IMR-90 (cell line): ENCODE results near the gene EIF3A. TPM values are rescaled to one million over a fixed set of nuclear protein-coding genes. Genes with fewer than 3 reads are reported as not detected.

Source experiments
- ATAC-seq: fragments of 200-7000 bp; cut with Tn5 transposase; 2 replicates; pipeline ENCODE4 v1.9.1; 2020; ENCODE audit warnings: low read depth, mild to moderate bottlenecking, moderate library complexity
- BruUV-seq: library from RNA; stranded (reverse); fragments of 400-500 nt; replicated peaks from 2 replicates; lab custom pipeline; 2021; lab: Mats Ljungman, UMichigan
- CTCF ChIA-PET: fragments of 300-600 bp; formaldehyde crosslinking; extraction: SDS; loops from one replicate; lab custom pipeline; 2021; ENCODE audit warnings: antibody characterized with exemption; lab: Yijun Ruan, JAX
- POLR2A ChIA-PET: fragments of 300-600 bp; sonication (Branson Sonifier 250); formaldehyde crosslinking; loops from one replicate; lab custom pipeline; 2022; ENCODE audit warnings: antibody characterized with exemption; ENCODE audit not compliant: unreplicated experiment; lab: Charles Lee
- DNase-seq: peaks from one replicate; pipeline ENCODE4 v3.0.0; 2013
- H2AFZ ChIP-seq: replicated peaks from 2 replicates; pipeline ENCODE3; 2013; ENCODE audit warnings: low read length, mild to moderate bottlenecking; ENCODE audit not compliant: poor library complexity
- H2AK5ac ChIP-seq: 2 replicates; pipeline ENCODE4 v1.6.1; 2013; ENCODE audit warnings: low read depth, low read length, inconsistent platforms
- H2AK9ac ChIP-seq: replicated peaks from 2 replicates; pipeline ENCODE3; 2013; ENCODE audit warnings: mild to moderate bottlenecking, low read depth, low read length, moderate library complexity; ENCODE audit not compliant: poor library complexity
- H2BK120ac ChIP-seq: 2 replicates; pipeline ENCODE4 v1.6.1; 2013; ENCODE audit warnings: low read depth, low read length, inconsistent platforms
- H2BK15ac ChIP-seq: 3 replicates; pipeline ENCODE4 v1.6.1; 2013; ENCODE audit warnings: low read depth, low read length, inconsistent platforms
- H2BK20ac ChIP-seq: 2 replicates; pipeline ENCODE4 v1.6.1; 2013; ENCODE audit warnings: low read depth, mild to moderate bottlenecking, inconsistent platforms, low read length, moderate library complexity
- H2BK5ac ChIP-seq: 2 replicates; pipeline ENCODE4 v1.6.1; 2013; ENCODE audit warnings: mild to moderate bottlenecking, low read depth, low read length, inconsistent platforms; ENCODE audit not compliant: poor library complexity, severe bottlenecking
- H3K14ac ChIP-seq: replicated peaks from 2 replicates; pipeline ENCODE4 v1.6.1; 2013; ENCODE audit warnings: low read depth, low read length, inconsistent platforms
- H3K18ac ChIP-seq: 2 replicates; pipeline ENCODE4 v1.6.1; 2013; ENCODE audit warnings: low read depth, low read length, control low read depth
- H3K23ac ChIP-seq: 2 replicates; pipeline ENCODE4 v1.6.1; 2013; ENCODE audit warnings: low read depth, low read length, inconsistent platforms
- H3K27ac ChIP-seq: 2 replicates; pipeline ENCODE4 v1.5.1; 2013; ENCODE audit warnings: mild to moderate bottlenecking, control low read depth, low read length; ENCODE audit not compliant: insufficient read depth
- H3K27me3 ChIP-seq: 2 replicates; pipeline ENCODE4 v1.6.1; 2013; ENCODE audit warnings: low read length; ENCODE audit not compliant: control insufficient read depth, insufficient read depth
- H3K36me3 ChIP-seq: 2 replicates; pipeline ENCODE4 v1.6.1; 2013; ENCODE audit warnings: low read length, mixed read lengths; ENCODE audit not compliant: control insufficient read depth, insufficient read depth
- H3K4ac ChIP-seq: 2 replicates; pipeline ENCODE4 v1.6.1; 2013; ENCODE audit warnings: low read depth, low read length, inconsistent platforms
- H3K4me1 ChIP-seq: 2 replicates; pipeline ENCODE4 v1.6.1; 2013; ENCODE audit warnings: low read length, mixed read lengths; ENCODE audit not compliant: control insufficient read depth, insufficient read depth
- H3K4me2 ChIP-seq: 2 replicates; pipeline ENCODE4 v1.6.1; 2013; ENCODE audit warnings: low read depth, mild to moderate bottlenecking, control low read depth, low read length, moderate library complexity
- H3K4me3 ChIP-seq: 2 replicates; pipeline ENCODE4 v1.5.1; 2013; ENCODE audit warnings: low read depth, mild to moderate bottlenecking, control low read depth, low read length, moderate library complexity; ENCODE audit not compliant: insufficient read depth
- H3K56ac ChIP-seq: 2 replicates; pipeline ENCODE4 v1.6.1; 2013; ENCODE audit warnings: low read length, inconsistent platforms; ENCODE audit not compliant: insufficient read depth; ENCODE audit errors: extremely low read depth
- H3K79me1 ChIP-seq, 2 experiments: 2 replicates each; pipeline ENCODE4 v1.6.1; 2013; ENCODE audit warnings: low read length in 2 of 2, inconsistent platforms in 1 of 2, low read depth in 1 of 2
- H3K9ac ChIP-seq: 2 replicates; pipeline ENCODE4 v1.6.1; 2013; ENCODE audit warnings: low read depth, low read length, control low read depth
- H3K9me1 ChIP-seq: 2 replicates; pipeline ENCODE4 v1.6.1; 2013; ENCODE audit warnings: low read length, inconsistent platforms; ENCODE audit not compliant: insufficient read depth
- H3K9me3 ChIP-seq: 2 replicates; pipeline ENCODE4 v1.6.1; 2013; ENCODE audit warnings: low read length; ENCODE audit not compliant: control insufficient read depth, insufficient read depth
- H4K20me1 ChIP-seq: 2 replicates; pipeline ENCODE4 v1.6.1; 2013; ENCODE audit warnings: low read length, inconsistent platforms; ENCODE audit not compliant: insufficient read depth
- H4K5ac ChIP-seq: 2 replicates; pipeline ENCODE4 v1.6.1; 2013; ENCODE audit warnings: mild to moderate bottlenecking, low read depth, low read length, control low read depth
- H4K8ac ChIP-seq, 2 experiments: 2 replicates each; pipeline ENCODE4 v1.6.1; 2013; ENCODE audit warnings: low read depth in 2 of 2, low read length in 2 of 2, control low read depth in 1 of 2, inconsistent platforms in 1 of 2
- H4K91ac ChIP-seq: 2 replicates; pipeline ENCODE4 v1.6.1; 2013; ENCODE audit warnings: low read depth, low read length, inconsistent platforms; ENCODE audit not compliant: insufficient read depth
- BHLHE40 ChIP-seq: fragments of 150-350 bp; IDR thresholded peaks from 2 replicates; pipeline ENCODE4 v1.6.1; 2016; ENCODE audit warnings: mild to moderate bottlenecking, low read depth, low read length
- CEBPB ChIP-seq: IDR thresholded peaks from 2 replicates; pipeline ENCODE4 v1.6.1; 2012; ENCODE audit warnings: low read depth, low read length, improper control_type of control experiment
- CHD1 ChIP-seq: IDR thresholded peaks from 2 replicates; pipeline ENCODE4 v1.6.1; 2012; ENCODE audit warnings: low read depth, low read length, improper control_type of control experiment
- CTCF ChIP-seq: conservative IDR thresholded peaks from 2 replicates; pipeline ENCODE4 v1.5.1; 2012; ENCODE audit warnings: mild to moderate bottlenecking, low read depth, low read length, improper control_type of control experiment
- ELK1 ChIP-seq: fragments of 150-350 bp; IDR thresholded peaks from 2 replicates; pipeline ENCODE4 v1.6.1; 2016; ENCODE audit warnings: low read depth, mild to moderate bottlenecking, low read length, moderate library complexity, borderline replicate concordance
- FOS ChIP-seq: fragments of 150-350 bp; IDR thresholded peaks from 2 replicates; pipeline ENCODE4 v1.6.1; 2016; ENCODE audit warnings: low read depth, low read length
- MAFK ChIP-seq: IDR thresholded peaks from 2 replicates; pipeline ENCODE4 v1.6.1; 2012; ENCODE audit warnings: low read depth, low read length, improper control_type of control experiment
- MAZ ChIP-seq: IDR thresholded peaks from 2 replicates; pipeline ENCODE4 v1.6.1; 2012; ENCODE audit warnings: low read depth, mild to moderate bottlenecking, low read length, improper control_type of control experiment, moderate library complexity, borderline replicate concordance
- MXI1 ChIP-seq: IDR thresholded peaks from 2 replicates; pipeline ENCODE4 v1.6.1; 2012; ENCODE audit warnings: low read depth, mild to moderate bottlenecking, low read length, moderate library complexity, borderline replicate concordance
- NFE2L2 ChIP-seq: fragments of 150-350 bp; IDR thresholded peaks from 2 replicates; pipeline ENCODE4 v1.6.1; 2016; ENCODE audit warnings: low read depth, mild to moderate bottlenecking, low read length
- POLR2A ChIP-seq: IDR thresholded peaks from 2 replicates; pipeline ENCODE4 v1.6.1; 2012; ENCODE audit warnings: mild to moderate bottlenecking, low read depth, low read length
- RAD21 ChIP-seq: IDR thresholded peaks from 2 replicates; pipeline ENCODE4 v1.6.1; 2012; ENCODE audit warnings: low read length, improper control_type of control experiment
- RCOR1 ChIP-seq: IDR thresholded peaks from 2 replicates; pipeline ENCODE4 v1.6.1; 2012; ENCODE audit warnings: mild to moderate bottlenecking, low read length, improper control_type of control experiment; ENCODE audit not compliant: insufficient replicate concordance
- RFX5 ChIP-seq: IDR thresholded peaks from 2 replicates; pipeline ENCODE4 v1.8.0; 2012; ENCODE audit warnings: low read depth, mild to moderate bottlenecking, low read length, moderate library complexity
- SMC3 ChIP-seq: fragments of 150-350 bp; IDR thresholded peaks from 2 replicates; pipeline ENCODE4 v1.6.1; 2016; ENCODE audit warnings: low read depth, mild to moderate bottlenecking, antibody characterized with exemption, low read length, moderate library complexity
- USF2 ChIP-seq: fragments of 150-350 bp; IDR thresholded peaks from 2 replicates; pipeline ENCODE4 v1.6.1; 2017; ENCODE audit warnings: mild to moderate bottlenecking, antibody characterized with exemption, low read length, low read depth
- WGBS, 2 experiments: methylation state at CpG; one replicate each; pipeline versions ENCODE4 v1.1.5 to v1.1.7; 2013; ENCODE audit warnings: missing lambda C conversion rate in 2 of 2; ENCODE audit not compliant: insufficient read length in 1 of 2; ENCODE audit errors: extremely low coverage in 2 of 2; 5-methylcytosine and 5-hydroxymethylcytosine counted together
- dilution Hi-C: fragments of 300-500 bp; cut with HindIII; formaldehyde crosslinking; loops from one replicate; pipeline ENCODE4 v1.14.3; 2018; ENCODE audit warnings: low sequenced_read_pairs; ENCODE audit not compliant: unreplicated experiment
- in situ Hi-C: fragments of 300-500 bp; cut with MboI; formaldehyde crosslinking; loops from 3 replicates; pipeline ENCODE4 v1.14.3; 2019; ENCODE audit warnings: low sequenced_read_pairs, inconsistent platforms, mixed read lengths
- intact Hi-C: fragments of 100-400 bp; cut with micrococcal nuclease; formaldehyde crosslinking; loops from 2 replicates; pipeline ENCODE4 v1.10.0; 2022
- polyA plus RNA-seq, 3 experiments: library from polyadenylated mRNA; depleted of rRNA; stranded (reverse); fragments of >200 nt; gene quantifications; 2 replicates each; pipeline ENCODE4 v1.2.3, GENCODE V29; 2012; ENCODE audit warnings: low replicate concordance in 1 of 3
- total RNA-seq: library from RNA; depleted of rRNA; stranded (reverse); fragments of >200 nt; gene quantifications from 2 replicates; pipeline ENCODE4 v1.2.3, GENCODE V29; 2012

The EIF3A gene
- total and polyA plus RNA-seq, 2 of the 4 experiments (the other 2 are of a cell fraction) = 49.6 to 145 TPM

- no peak overlapping the region for H2BK20ac ChIP-seq
- H2AK9ac ChIP-seq = peak overlapping the region; percentile 95
- dilution Hi-C loops (no loop called here), intact Hi-C loops (loop anchor here (2.0 kb wide), 1 partner anchor 24 kb away; the partner anchor contains the start of gene EIF3A), in situ Hi-C loops (no loop called here)
- H2BK120ac ChIP-seq = no peak overlapping the region
- H3K9me3 ChIP-seq = no peaks in the 10 kb centered on the region
- peak overlapping the region; percentile 32 for H3K14ac ChIP-seq
- no peak overlapping the region for H3K18ac ChIP-seq
- H4K8ac ChIP-seq = no peak overlapping the region
- peak overlapping the region; percentile 73 for H3K9ac ChIP-seq
- no peak overlapping the region for H2AK5ac ChIP-seq
- H4K20me1 ChIP-seq = peaks cover 4% of the 10 kb centered on the region; the same call in 1 of the 2 replicates
- POLR2A ChIA-PET = no interaction called here
- no peak overlapping the region for H2BK15ac ChIP-seq
- H3K79me1 ChIP-seq = peaks cover 24 to 37% of the 10 kb centered on the region in 2 experiments
- peaks cover 12% of the 10 kb centered on the region for H3K36me3 ChIP-seq
- peak overlapping the region; percentile 93 for H3K4me3 ChIP-seq
- peaks cover 4% of the 10 kb centered on the region; the same call in 1 of the 2 replicates for H3K4me1 ChIP-seq
- H4K5ac ChIP-seq = no peak overlapping the region
- H3K27ac ChIP-seq = peak overlapping the region; percentile 22; the same call in 1 of the 2 replicates
- H4K91ac ChIP-seq = no peak overlapping the region
- H3K56ac ChIP-seq = no peak overlapping the region
- H3K9me1 ChIP-seq = peaks cover 5% of the 10 kb centered on the region; the same call in 1 of the 2 replicates
- DNase-seq (no peak), ATAC-seq (no peak)
- H2AFZ ChIP-seq = no peak overlapping the region
- H3K4ac ChIP-seq = 0 out of 2 replicates have a peak overlapping the region, but pooled peaks have one; percentile 15
- no peaks in the 10 kb centered on the region for H3K27me3 ChIP-seq
- BruUV-seq = TSS peak; percentile 34
- TF ChIP-seq CEBPB = no peak
- TF ChIP-seq USF2 = no peak
- no peak for TF ChIP-seq MAFK
- no peak for TF ChIP-seq RAD21
- no peak for TF ChIP-seq MAZ
- no peak for TF ChIP-seq ELK1
- TF ChIP-seq POLR2A = no peak
- TF ChIP-seq CHD1 = no peak
- TF ChIP-seq MXI1 = no peak
- TF ChIP-seq RCOR1 = no peak
- no peak for TF ChIP-seq BHLHE40
- no peak for TF ChIP-seq CTCF
- TF ChIP-seq SMC3 = no peak
- no peak for TF ChIP-seq NFE2L2
- no peak for TF ChIP-seq RFX5
- TF ChIP-seq FOS = no peak
- peak overlapping the region; percentile 11; the same call in 1 of the 2 replicates for H3K23ac ChIP-seq
- CTCF ChIA-PET = no interaction called here
- peak overlapping the region; percentile 96 for H3K4me2 ChIP-seq
- WGBS, 2 experiments = no CpG with 5 or more reads among the region's 12 CpGs
- H2BK5ac ChIP-seq = peak overlapping the region; percentile 32
Observed at GRCh38 chr10:119105155-119105554, 24.5 kb upstream of the EIF3A start.
